GM19035 (cell line): ENCODE measurements around the gene VPS37D.
"Not testable (repeated sequence)": the region's sequence is repeated elsewhere in the genome, so short reads cannot be mapped to it uniquely, and the experiment has no call there.

ENCODE experiments used
- ATAC-seq: cut with Tn5 transposase; IDR thresholded peaks from one replicate; pipeline ENCODE4 v1.9.1; 2021; ENCODE audit not compliant: unreplicated experiment

VPS37D gene

GRCh38 chr7:73704640-73705550 lies 37.3 kb downstream of the VPS37D start:
- ATAC-seq = no peak

GRCh38 chr7:73705551-73705920 lies 37.9 kb downstream of the VPS37D start:
- no peak for ATAC-seq

- no peak for ATAC-seq
These were observed 38.8 kb downstream of the VPS37D start for GRCh38 chr7:73706126-73707044.

GRCh38 chr7:73707045-73707631 lies 39.5 kb downstream of the VPS37D start:
- no peak for ATAC-seq

GRCh38 chr7:73708961-73709549 lies 41.4 kb downstream of the VPS37D start:
- no peak for ATAC-seq

GRCh38 chr7:73712773-73713172 lies 45.1 kb downstream of the VPS37D start:
- no peak for ATAC-seq

- ATAC-seq = not testable (repeated sequence)
These were observed 45.7 kb downstream of the VPS37D start for GRCh38 chr7:73713319-73713718.

- ATAC-seq = no peak
These were observed 48.2 kb downstream of the VPS37D start for GRCh38 chr7:73715648-73716317.

GRCh38 chr7:73716318-73716890 lies 48.8 kb downstream of the VPS37D start:
- ATAC-seq = no peak

- no peak for ATAC-seq
These were observed 49.6 kb downstream of the VPS37D start for GRCh38 chr7:73717025-73717807.

- ATAC-seq = no peak
These were observed 50.4 kb downstream of the VPS37D start for GRCh38 chr7:73717991-73718405.

- no peak for ATAC-seq
These were observed 50.8 kb downstream of the VPS37D start for GRCh38 chr7:73718438-73718881.

GRCh38 chr7:73718905-73719805 lies 51.5 kb downstream of the VPS37D start, which contains the start of gene STX1A:
Gene STX1A (minus strand): TSS chr7:73719669. CDS start chr7:73719631, 38 bp downstream.
- ATAC-seq = peak; percentile 73

GRCh38 chr7:73719806-73720169 lies 52.2 kb downstream of the VPS37D start:
- ATAC-seq = peak; percentile 11

GRCh38 chr7:73720443-73720842 lies 52.8 kb downstream of the VPS37D start:
- not testable (repeated sequence) for ATAC-seq

- no peak for ATAC-seq
These were observed 53.8 kb downstream of the VPS37D start for GRCh38 chr7:73721377-73721817.
